GM12878 (cell line): ENCODE measurements around the gene MR1. TPM values are rescaled to one million over a fixed set of nuclear protein-coding genes. Genes with fewer than 3 reads are reported as not detected.

ENCODE experiments used
- ATAC-seq: fragments of 200-7000 bp; cut with Tn5 transposase; 3 replicates; pipeline ENCODE4 v1.9.1; 2020; ENCODE audit warnings: mild to moderate bottlenecking, moderate library complexity
- BruUV-seq: library from RNA; stranded (reverse); fragments of 400-500 nt; replicated peaks from 2 replicates; lab custom pipeline; 2021; lab: Mats Ljungman, UMichigan
- CTCF ChIA-PET: fragments of 300-600 bp; sonication (Branson Sonifier 250); formaldehyde crosslinking; extraction: SDS; loops from one replicate; lab custom pipeline; 2021; ENCODE audit warnings: inconsistent platforms; lab: Yijun Ruan, JAX
- POLR2A ChIA-PET: fragments of 350-600 bp; formaldehyde crosslinking; extraction: SDS; loops from one replicate; lab custom pipeline; 2021; ENCODE audit warnings: inconsistent platforms; lab: Charles Lee
- RAD21 ChIA-PET: fragments of 300-600 bp; sonication (Branson Sonifier 250); formaldehyde crosslinking; loops from one replicate; lab custom pipeline; 2023; ENCODE audit warnings: antibody characterized with exemption; ENCODE audit not compliant: unreplicated experiment; lab: Charles Lee
- SMC1A ChIA-PET: fragments of 300-600 bp; sonication (Branson Sonifier 250); formaldehyde crosslinking; loops from one replicate; lab custom pipeline; 2023; ENCODE audit not compliant: unreplicated experiment, uncharacterized antibody; lab: Charles Lee
- DNase-seq: peaks from one replicate; pipeline ENCODE4 v3.0.0-alpha.2; 2011; ENCODE audit warnings: low read depth, low spot score
- FAIRE-seq: peaks from 3 replicates; lab custom pipeline; 2011; peaks lifted over from hg19 to GRCh38; lab: Jason Lieb, UNC
- H2AFZ ChIP-seq: 2 replicates; pipeline ENCODE4 v1.6.0; 2011; ENCODE audit warnings: low read depth, low read length, control low read depth; ENCODE audit not compliant: control insufficient read depth
- H3K27ac ChIP-seq: 2 replicates; pipeline ENCODE4 v1.5.1; 2011; ENCODE audit warnings: control low read depth; ENCODE audit not compliant: control insufficient read depth, insufficient read depth
- H3K27me3 ChIP-seq, 2 experiments: replicated peaks in 1 of 2; 2 replicates each; pipeline versions ENCODE4 v1.6.0 to v1.6.1; 2011; ENCODE audit warnings: low read length in 1 of 2; ENCODE audit not compliant: control insufficient read depth in 2 of 2, insufficient read depth in 2 of 2
- H3K36me3 ChIP-seq, 2 experiments: 2 replicates each; pipeline ENCODE4 v1.5.1; 2011; ENCODE audit warnings: low read length in 1 of 2; ENCODE audit not compliant: control insufficient read depth in 2 of 2, insufficient read depth in 2 of 2
- H3K4me1 ChIP-seq: 2 replicates; pipeline ENCODE4 v1.6.1; 2011; ENCODE audit warnings: mild to moderate bottlenecking, low read length, moderate library complexity, mixed read lengths; ENCODE audit not compliant: control insufficient read depth, insufficient read depth
- H3K4me2 ChIP-seq: 2 replicates; pipeline ENCODE4 v1.6.0; 2011; ENCODE audit warnings: control low read depth; ENCODE audit not compliant: control insufficient read depth, insufficient read depth
- H3K4me3 ChIP-seq: fragments of 200-600 bp; sonication (generic); 2 replicates; pipeline ENCODE4 v1.5.1; 2016
- H3K79me2 ChIP-seq: 2 replicates; pipeline ENCODE4 v1.6.0; 2011; ENCODE audit warnings: low read length; ENCODE audit not compliant: control insufficient read depth, insufficient read depth
- H3K9ac ChIP-seq: 2 replicates; pipeline ENCODE4 v1.8.0; 2011; ENCODE audit warnings: low read length, control low read depth, mixed read lengths; ENCODE audit not compliant: control insufficient read depth, insufficient read depth
- H3K9me3 ChIP-seq: replicated peaks from 3 replicates; pipeline ENCODE4 v1.5.1; 2011; ENCODE audit warnings: mild to moderate bottlenecking, low read length; ENCODE audit not compliant: control insufficient read depth, insufficient read depth
- H4K20me1 ChIP-seq: 2 replicates; pipeline ENCODE4 v1.6.0; 2011; ENCODE audit not compliant: control insufficient read depth, insufficient read depth
- BACH1 ChIP-seq: fragments of 450-650 bp; IDR thresholded peaks from 2 replicates; pipeline ENCODE4 v1.6.1; 2017; ENCODE audit warnings: mild to moderate bottlenecking, borderline replicate concordance
- BHLHE40 ChIP-seq, 2 experiments: fragments of 450-650 bp in 1 of 2; IDR thresholded peaks; 2 replicates each; pipeline ENCODE4 v1.6.1; 2011 to 2017; ENCODE audit warnings: low read depth in 2 of 2, borderline replicate concordance in 1 of 2, improper control_type of control experiment in 1 of 2, low read length in 1 of 2, mild to moderate bottlenecking in 1 of 2
- CHD1 ChIP-seq: IDR thresholded peaks from 2 replicates; pipeline ENCODE4 v1.6.1; 2012; ENCODE audit warnings: low read depth, low read length, improper control_type of control experiment
- EGR1 ChIP-seq, 2 experiments: IDR thresholded peaks; 1 replicate in 1 of 2; 2 replicates in 1 of 2; pipeline ENCODE4 v1.6.1; 2011 to 2012; ENCODE audit warnings: low read depth in 2 of 2, low read length in 2 of 2, borderline replicate concordance in 1 of 2, mild to moderate bottlenecking in 1 of 2, moderate library complexity in 1 of 2
- HDGF ChIP-seq: fragments of 450-650 bp; IDR thresholded peaks from 2 replicates; pipeline ENCODE4 v1.6.1; 2016; ENCODE audit warnings: antibody characterized with exemption
- IKZF2 ChIP-seq, 2 experiments: fragments of 450-650 bp; IDR thresholded peaks; 2 replicates each; pipeline ENCODE4 v1.6.1; 2017; ENCODE audit warnings: mild to moderate bottlenecking in 2 of 2, moderate library complexity in 2 of 2
- LARP7 ChIP-seq: fragments of 450-650 bp; IDR thresholded peaks from 2 replicates; pipeline ENCODE4 v1.6.1; 2017; ENCODE audit warnings: mild to moderate bottlenecking
- RFX5 ChIP-seq: IDR thresholded peaks from 2 replicates; pipeline ENCODE4 v1.6.1; 2011; ENCODE audit warnings: low read depth, low read length, improper control_type of control experiment
- ZSCAN29 ChIP-seq: fragments of 450-650 bp; IDR thresholded peaks from 2 replicates; pipeline ENCODE4 v1.6.1; 2017; ENCODE audit warnings: mild to moderate bottlenecking, moderate library complexity
- WGBS: methylation state at CpG from one replicate; pipeline ENCODE4 v1.1.6; 2016; ENCODE audit warnings: low lambda C conversion rate; ENCODE audit not compliant: insufficient replicate concordance, insufficient coverage; ENCODE audit errors: missing lambda C conversion rate; 5-methylcytosine and 5-hydroxymethylcytosine counted together
- in situ Hi-C: fragments of 300-500 bp; cut with MboI; formaldehyde crosslinking; loops from 9 replicates; pipeline ENCODE4 v1.14.3; 2018; ENCODE audit warnings: mixed read lengths
- intact Hi-C: fragments of 100-400 bp; cut with micrococcal nuclease; formaldehyde crosslinking; loops from one replicate; pipeline ENCODE4 v1.14.2; 2022; ENCODE audit not compliant: unreplicated experiment
- polyA plus RNA-seq, 11 experiments: library from polyadenylated mRNA; depleted of rRNA in 4 of 11; unstranded in 6 of 11; stranded (reverse) in 5 of 11; fragments of >200 nt; fragmentation: Nextera tagmentation in 4 of 11; fragmentation: Illumina TruSeq in 1 of 11; extraction: Ambion mirVana in 4 of 11; extraction: Trizol in 1 of 11; gene quantifications; 1 replicate in 1 of 11; 2 replicates in 10 of 11; pipeline versions ENCODE4 v1.2.1 to v1.2.3, GENCODE V29; 2011 to 2016; ENCODE audit warnings: inconsistent platforms in 2 of 11, missing spikeins in 2 of 11, low read depth in 1 of 11
- total RNA-seq, 4 experiments: library from RNA; depleted of rRNA in 3 of 4; stranded (reverse); fragments of >200 nt in 3 of 4; fragmentation: Illumina TruSeq in 1 of 4; extraction: Trizol in 1 of 4; gene quantifications; 2 replicates each; pipeline versions ENCODE4 v1.2.1 to v1.2.3, GENCODE V29; 2013 to 2021
- TF ChIP-seq, protein P1 (sequence below): fragments of 450-650 bp; IDR thresholded peaks from 2 replicates; pipeline ENCODE4 v1.6.1; 2017; ENCODE audit warnings: mild to moderate bottlenecking, moderate library complexity
- TF ChIP-seq, protein P2 (sequence below): IDR thresholded peaks from 2 replicates; pipeline ENCODE4 v1.6.1; 2011; ENCODE audit warnings: borderline replicate concordance, low read depth, mild to moderate bottlenecking, moderate library complexity, low read length; ENCODE audit not compliant: insufficient read depth, poor library complexity, severe bottlenecking

Gene MR1
- total and polyA plus RNA-seq, 10 of the 15 experiments (the other 5 are each of a cell fraction or from before 2014, with no cell fraction given): 24.7 to 65.9 (median 30.9) TPM

DNA sequence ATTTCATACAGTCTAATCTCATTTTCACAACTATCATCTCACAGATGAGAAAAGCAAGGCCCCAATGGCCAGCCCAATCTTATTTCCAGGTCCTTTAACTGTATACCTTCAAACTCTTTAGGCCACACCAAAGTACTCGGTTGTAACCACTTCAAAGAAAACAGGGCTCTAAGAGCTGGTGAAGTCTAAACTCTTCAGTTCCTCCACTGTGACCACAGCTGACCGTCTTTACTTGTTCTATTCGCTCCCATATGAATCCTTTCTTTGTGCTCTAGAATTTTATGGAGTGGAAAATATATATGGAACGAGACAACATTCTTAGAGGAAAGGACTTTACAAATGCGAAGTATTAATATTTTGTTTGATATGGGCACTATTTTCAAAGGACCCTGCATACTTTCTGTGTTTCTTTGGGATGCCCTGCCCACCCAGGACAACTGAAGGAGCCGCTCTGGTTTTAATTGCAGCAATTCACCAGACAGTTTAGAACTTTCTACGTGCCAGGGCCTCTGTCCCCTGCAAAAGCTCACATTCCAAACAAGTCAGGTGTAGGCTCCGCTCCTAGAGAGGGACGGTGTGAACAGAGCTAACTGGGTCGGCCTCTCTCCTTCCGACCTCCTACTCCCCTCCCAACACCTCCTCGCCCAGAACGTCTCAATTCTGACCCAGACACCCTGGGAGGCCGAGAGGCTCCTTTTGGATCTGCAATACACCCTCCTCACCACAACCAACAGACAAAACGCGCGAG is 70.4 kb downstream of the MR1 start (continued):
- TF ChIP-seq, protein P1, sequence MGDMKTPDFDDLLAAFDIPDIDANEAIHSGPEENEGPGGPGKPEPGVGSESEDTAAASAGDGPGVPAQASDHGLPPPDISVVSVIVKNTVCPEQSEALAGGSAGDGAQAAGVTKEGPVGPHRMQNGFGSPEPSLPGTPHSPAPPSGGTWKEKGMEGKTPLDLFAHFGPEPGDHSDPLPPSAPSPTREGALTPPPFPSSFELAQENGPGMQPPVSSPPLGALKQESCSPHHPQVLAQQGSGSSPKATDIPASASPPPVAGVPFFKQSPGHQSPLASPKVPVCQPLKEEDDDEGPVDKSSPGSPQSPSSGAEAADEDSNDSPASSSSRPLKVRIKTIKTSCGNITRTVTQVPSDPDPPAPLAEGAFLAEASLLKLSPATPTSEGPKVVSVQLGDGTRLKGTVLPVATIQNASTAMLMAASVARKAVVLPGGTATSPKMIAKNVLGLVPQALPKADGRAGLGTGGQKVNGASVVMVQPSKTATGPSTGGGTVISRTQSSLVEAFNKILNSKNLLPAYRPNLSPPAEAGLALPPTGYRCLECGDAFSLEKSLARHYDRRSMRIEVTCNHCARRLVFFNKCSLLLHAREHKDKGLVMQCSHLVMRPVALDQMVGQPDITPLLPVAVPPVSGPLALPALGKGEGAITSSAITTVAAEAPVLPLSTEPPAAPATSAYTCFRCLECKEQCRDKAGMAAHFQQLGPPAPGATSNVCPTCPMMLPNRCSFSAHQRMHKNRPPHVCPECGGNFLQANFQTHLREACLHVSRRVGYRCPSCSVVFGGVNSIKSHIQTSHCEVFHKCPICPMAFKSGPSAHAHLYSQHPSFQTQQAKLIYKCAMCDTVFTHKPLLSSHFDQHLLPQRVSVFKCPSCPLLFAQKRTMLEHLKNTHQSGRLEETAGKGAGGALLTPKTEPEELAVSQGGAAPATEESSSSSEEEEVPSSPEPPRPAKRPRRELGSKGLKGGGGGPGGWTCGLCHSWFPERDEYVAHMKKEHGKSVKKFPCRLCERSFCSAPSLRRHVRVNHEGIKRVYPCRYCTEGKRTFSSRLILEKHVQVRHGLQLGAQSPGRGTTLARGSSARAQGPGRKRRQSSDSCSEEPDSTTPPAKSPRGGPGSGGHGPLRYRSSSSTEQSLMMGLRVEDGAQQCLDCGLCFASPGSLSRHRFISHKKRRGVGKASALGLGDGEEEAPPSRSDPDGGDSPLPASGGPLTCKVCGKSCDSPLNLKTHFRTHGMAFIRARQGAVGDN: no peak

DNA sequence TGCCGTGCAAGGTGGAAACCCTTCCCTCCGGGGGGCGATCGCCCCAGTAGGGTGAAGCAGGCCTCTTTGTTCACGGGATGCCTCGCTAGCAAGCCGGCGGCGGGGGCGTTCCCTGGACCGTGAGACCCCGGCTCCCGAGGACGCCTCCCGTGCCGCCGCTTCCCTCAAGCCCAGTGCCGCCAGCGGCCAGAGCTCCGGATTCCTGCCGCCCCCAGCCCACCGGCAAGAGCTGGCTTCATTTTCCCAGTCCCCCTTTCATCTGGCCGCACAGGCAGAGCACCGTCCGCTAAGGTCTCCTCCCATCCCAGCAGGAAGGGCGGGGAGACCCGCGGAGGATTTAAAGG is 71.0 kb downstream of the MR1 start:
- FAIRE-seq: no peak
- H3K9ac ChIP-seq: peak overlapping the region; percentile 77
- H3K4me2 ChIP-seq: peak overlapping the region; percentile 83
- in situ Hi-C loops: no loop called here
- RAD21 ChIA-PET: interaction anchor here (0.6 to 26.9 kb wide), 18 partner anchors 8 to 1923 kb away, joined by 3 to 966 read pairs (median 6); partner anchors contain the start of gene MR1
- no peaks in the 10 kb centered on the region for H3K36me3 ChIP-seq
- peaks cover 3% of the 10 kb centered on the region for H3K79me2 ChIP-seq
- no peaks in the 10 kb centered on the region for H3K9me3 ChIP-seq
- H2AFZ ChIP-seq: peak overlapping the region; percentile 46
- TSS peak; percentile 75 for BruUV-seq
- peak overlapping the region; percentile 70 for H3K27ac ChIP-seq
- no peak for ATAC-seq
- H4K20me1 ChIP-seq: no peaks in the 10 kb centered on the region
- no peaks in the 10 kb centered on the region for H3K27me3 ChIP-seq
- intact Hi-C loops: no loop called here
- POLR2A ChIA-PET: interaction anchor here (1.1 to 16.3 kb wide), 11 partner anchors 8 to 68 kb away, joined by 3 to 256 read pairs (median 11); partner anchors contain the start of gene IER5
- CTCF ChIA-PET: interaction anchor here (1.1 to 38.4 kb wide), 6 partner anchors 8 to 36 kb away, joined by 3 to 1067 read pairs (median 10); no protein-coding TSS in a partner anchor
- peak overlapping the region; percentile 94 for H3K4me3 ChIP-seq
- WGBS: 2% methylated on average over 28 of the region's 28 CpGs
- SMC1A ChIA-PET: interaction anchor here (0.8 to 39.2 kb wide), 5 partner anchors 8 to 36 kb away, joined by 4 to 1399 read pairs (median 15); no protein-coding TSS in a partner anchor
- 0 out of 3 replicates have a peak, but pooled peaks of 1 of the 2 experiments have one; percentile 18 for TF ChIP-seq EGR1 (IDR thresholded peaks at IDR 0.05; ENCODE audit: borderline replicate concordance in 1 of 2, low read depth in 2 of 2, low read length in 2 of 2)
- no peak for TF ChIP-seq BACH1
- TF ChIP-seq RFX5: no peak
- TF ChIP-seq ZSCAN29: no peak
- TF ChIP-seq CHD1: 0 out of 2 replicates have a peak, but pooled peaks have one; percentile 20
- TF ChIP-seq LARP7: peak; percentile 49; the same call in 1 of the 2 replicates
- TF ChIP-seq BHLHE40 (IDR thresholded peaks at IDR 0.05; ENCODE audit: borderline replicate concordance in 1 of 2, low read depth in 2 of 2, low read length in 1 of 2): 0 out of 4 replicates have a peak, but pooled peaks of 1 of the 2 experiments have one; percentile 49
- peak; percentile 74; the same call in 1 of the 2 replicates for TF ChIP-seq HDGF
- TF ChIP-seq IKZF2 (IDR thresholded peaks at IDR 0.05): peak in 1 of 2 experiments; percentile 29; a peak in 1 of 4 replicates
- TF ChIP-seq, protein P2, sequence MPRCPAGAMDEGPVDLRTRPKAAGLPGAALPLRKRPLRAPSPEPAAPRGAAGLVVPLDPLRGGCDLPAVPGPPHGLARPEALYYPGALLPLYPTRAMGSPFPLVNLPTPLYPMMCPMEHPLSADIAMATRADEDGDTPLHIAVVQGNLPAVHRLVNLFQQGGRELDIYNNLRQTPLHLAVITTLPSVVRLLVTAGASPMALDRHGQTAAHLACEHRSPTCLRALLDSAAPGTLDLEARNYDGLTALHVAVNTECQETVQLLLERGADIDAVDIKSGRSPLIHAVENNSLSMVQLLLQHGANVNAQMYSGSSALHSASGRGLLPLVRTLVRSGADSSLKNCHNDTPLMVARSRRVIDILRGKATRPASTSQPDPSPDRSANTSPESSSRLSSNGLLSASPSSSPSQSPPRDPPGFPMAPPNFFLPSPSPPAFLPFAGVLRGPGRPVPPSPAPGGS: no peak
- H3K4me1 ChIP-seq: peaks cover 50% of the 10 kb centered on the region
- no peak for DNase-seq
